Body of pancreas (tissue), 4 donors: ENCODE data around the gene CMTM7. TPM values are rescaled to one million over a fixed set of nuclear protein-coding genes. Genes with fewer than 3 reads are reported as not detected.

ENCODE experiments used
- ATAC-seq: fragments of 150-250 bp; one replicate; pipeline ENCODE4 v1.9.1; 2016
- DNase-seq, 4 donors: peaks; one replicate each; pipeline ENCODE4 v3.0.0-alpha.2; 2019
- H3K27ac ChIP-seq, 4 donors: fragments of 200-600 bp; sonication (generic); 1 replicate in 3 of 4; 2 replicates in 1 of 4; pipeline versions ENCODE4 v1.5.1 to v1.6.1; 2016 to 2019; ENCODE audit warnings: mild to moderate bottlenecking in 1 of 4, mixed read lengths in 1 of 4, moderate library complexity in 1 of 4
- H3K27me3 ChIP-seq, 2 donors: fragments of 200-600 bp; sonication (generic); one replicate each; pipeline ENCODE4 v1.6.0; 2016; ENCODE audit warnings: mild to moderate bottlenecking in 1 of 2
- H3K36me3 ChIP-seq, 2 donors: fragments of 200-600 bp; sonication (generic); replicated peaks in 1 of 2; 2 replicates each; pipeline ENCODE4 v1.5.1; 2016; ENCODE audit warnings: low read depth in 2 of 2; ENCODE audit not compliant: insufficient read depth in 1 of 2
- H3K4me1 ChIP-seq: fragments of 200-600 bp; sonication (generic); one replicate; pipeline ENCODE4 v1.6.0; 2016
- H3K4me3 ChIP-seq, 2 donors: fragments of 200-600 bp; sonication (generic); 1 replicate in 1 of 2; 2 replicates in 1 of 2; pipeline ENCODE4 v1.5.1; 2016 to 2019
- H3K9me3 ChIP-seq, 3 donors: fragments of 200-600 bp; sonication (generic); 1 replicate in 2 of 3; 2 replicates in 1 of 3; pipeline ENCODE4 v1.5.1; 2016
- POLR2A ChIP-seq, 3 donors: fragments of 450-650 bp; IDR thresholded peaks; one replicate each; pipeline ENCODE4 v1.6.1; 2016; ENCODE audit warnings: antibody characterized with exemption in 3 of 3, mild to moderate bottlenecking in 2 of 3
- WGBS, 2 donors: methylation state at CpG; one replicate each; pipeline ENCODE4 v1.1.5; 2017; 5-methylcytosine and 5-hydroxymethylcytosine counted together
- intact Hi-C: fragments of 100-400 bp; cut with DNase I; formaldehyde crosslinking; loops from one replicate; pipeline ENCODE4 v1.15.1; 2023
- total RNA-seq, 2 donors: library from RNA; depleted of rRNA; stranded (reverse); fragments of >200 nt; gene quantifications; one replicate each; pipeline ENCODE4 v1.1.0, GENCODE V29; 2016
- TF ChIP-seq, protein P1 (sequence below), 7 experiments: fragments of 450-650 bp in 4 of 7; fragments of 200-600 bp in 3 of 7; sonication (generic) in 3 of 7; IDR thresholded peaks; one replicate each; pipeline ENCODE4 v1.5.1; 2016 to 2019; ENCODE audit warnings: antibody characterized with exemption in 7 of 7

Gene CMTM7
- total RNA-seq, 2 donors from 2014 or later: 23.3 to 51.1 TPM

DNA sequence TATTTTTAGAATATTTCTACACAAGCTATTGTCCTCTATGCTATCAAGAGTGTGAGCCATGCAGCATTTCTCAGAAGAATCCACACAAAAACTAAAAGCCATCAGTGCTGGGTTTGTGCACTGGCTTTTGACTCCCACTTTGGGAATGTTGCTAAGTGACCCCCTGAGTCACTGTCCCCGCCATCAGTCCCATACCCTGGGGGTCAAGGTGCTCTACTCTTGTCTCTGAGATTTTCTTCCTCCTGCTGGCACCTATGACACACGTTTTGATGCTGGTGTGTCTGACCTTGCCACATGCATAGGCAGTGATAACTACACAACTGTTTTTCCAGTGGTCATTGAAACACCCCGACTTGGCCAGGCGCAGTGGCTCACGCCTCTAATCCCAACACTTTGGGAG is 19.8 kb downstream of the CMTM7 start:
- no peak for DNase-seq
- TF ChIP-seq, protein P1, sequence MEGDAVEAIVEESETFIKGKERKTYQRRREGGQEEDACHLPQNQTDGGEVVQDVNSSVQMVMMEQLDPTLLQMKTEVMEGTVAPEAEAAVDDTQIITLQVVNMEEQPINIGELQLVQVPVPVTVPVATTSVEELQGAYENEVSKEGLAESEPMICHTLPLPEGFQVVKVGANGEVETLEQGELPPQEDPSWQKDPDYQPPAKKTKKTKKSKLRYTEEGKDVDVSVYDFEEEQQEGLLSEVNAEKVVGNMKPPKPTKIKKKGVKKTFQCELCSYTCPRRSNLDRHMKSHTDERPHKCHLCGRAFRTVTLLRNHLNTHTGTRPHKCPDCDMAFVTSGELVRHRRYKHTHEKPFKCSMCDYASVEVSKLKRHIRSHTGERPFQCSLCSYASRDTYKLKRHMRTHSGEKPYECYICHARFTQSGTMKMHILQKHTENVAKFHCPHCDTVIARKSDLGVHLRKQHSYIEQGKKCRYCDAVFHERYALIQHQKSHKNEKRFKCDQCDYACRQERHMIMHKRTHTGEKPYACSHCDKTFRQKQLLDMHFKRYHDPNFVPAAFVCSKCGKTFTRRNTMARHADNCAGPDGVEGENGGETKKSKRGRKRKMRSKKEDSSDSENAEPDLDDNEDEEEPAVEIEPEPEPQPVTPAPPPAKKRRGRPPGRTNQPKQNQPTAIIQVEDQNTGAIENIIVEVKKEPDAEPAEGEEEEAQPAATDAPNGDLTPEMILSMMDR (IDR thresholded peaks at IDR 0.05): no peak
- TF ChIP-seq POLR2A (IDR thresholded peaks at IDR 0.05): no peak
- Histone ChIP-seq H3K27ac (no peak overlapping the region), H3K4me3 (no peak overlapping the region), H3K9me3 (no peaks in the 10 kb centered on the region), H3K27me3 (no peaks in the 10 kb centered on the region), H3K36me3 (no peaks in the 10 kb centered on the region), H3K4me1 (peaks cover 41% of the 10 kb centered on the region)
- 72 to 87% methylated on average over 5 of the region's 5 CpGs for WGBS, 2 donors
- ATAC-seq: no peak
- intact Hi-C loops: no loop called here

GRCh38 chr3:32412887-32413286 is 21.2 kb downstream of the CMTM7 start:
- no peaks in the 10 kb centered on the region for H3K36me3 ChIP-seq
- DNase-seq: peak in 1 of 4 donors; percentile 37
- H3K9me3 ChIP-seq: no peaks in the 10 kb centered on the region
- no peak overlapping the region for H3K4me3 ChIP-seq
- H3K27ac ChIP-seq: no peak overlapping the region
- peak; percentile 49 for ATAC-seq
- 17 to 52% methylated on average over 3 of the region's 3 CpGs for WGBS, 2 donors
- intact Hi-C loops: no loop called here
- peaks cover 37% of the 10 kb centered on the region for H3K4me1 ChIP-seq
- TF ChIP-seq, protein P1 (IDR thresholded peaks at IDR 0.05): no peak
- TF ChIP-seq POLR2A (IDR thresholded peaks at IDR 0.05): no peak
- no peaks in the 10 kb centered on the region for H3K27me3 ChIP-seq

- H3K36me3 ChIP-seq: no peaks in the 10 kb centered on the region
- DNase-seq: no peak
- no peak for ATAC-seq
- no peak overlapping the region for H3K4me3 ChIP-seq
- no peaks in the 10 kb centered on the region for H3K27me3 ChIP-seq
- peaks cover 48% of the 10 kb centered on the region for H3K4me1 ChIP-seq
- no peaks in the 10 kb centered on the region for H3K9me3 ChIP-seq
- TF ChIP-seq POLR2A (IDR thresholded peaks at IDR 0.05): no peak
- TF ChIP-seq, protein P1 (IDR thresholded peaks at IDR 0.05): no peak
- intact Hi-C loops: no loop called here
- peak overlapping the region in 1 of 4 donors; percentile 7 for H3K27ac ChIP-seq
- WGBS, 2 donors: 92 to 97% methylated on average over 10 of the region's 10 CpGs
Observed at GRCh38 chr3:32413845-32414521, 22.3 kb downstream of the CMTM7 start.

GRCh38 chr3:32414522-32415202 is 23.0 kb downstream of the CMTM7 start:
- Histone ChIP-seq H3K36me3 (no peaks in the 10 kb centered on the region), H3K4me1 (peaks cover 55% of the 10 kb centered on the region), H3K27me3 (no peaks in the 10 kb centered on the region), H3K27ac (peak overlapping the region in 3 of 4 donors; percentile 7 to 15 (median 11)), H3K4me3 (no peak overlapping the region), H3K9me3 (no peaks in the 10 kb centered on the region)
- intact Hi-C loops: no loop called here
- 80 to 85% methylated on average over 6 of the region's 6 CpGs for WGBS, 2 donors
- no peak for ATAC-seq
- no peak for TF ChIP-seq POLR2A (IDR thresholded peaks at IDR 0.05)
- TF ChIP-seq, protein P1 (IDR thresholded peaks at IDR 0.05): no peak
- peak in 1 of 4 donors; percentile 45 for DNase-seq
